GM18508 (cell line): Measurements from ENCODE around the gene SNRPA1.

ENCODE experiments used
- ATAC-seq: cut with Tn5 transposase; IDR thresholded peaks from one replicate; pipeline ENCODE4 v1.9.1; 2021; ENCODE audit warnings: moderate number of reproducible peaks; ENCODE audit not compliant: insufficient read depth, unreplicated experiment

Gene SNRPA1

DNA sequence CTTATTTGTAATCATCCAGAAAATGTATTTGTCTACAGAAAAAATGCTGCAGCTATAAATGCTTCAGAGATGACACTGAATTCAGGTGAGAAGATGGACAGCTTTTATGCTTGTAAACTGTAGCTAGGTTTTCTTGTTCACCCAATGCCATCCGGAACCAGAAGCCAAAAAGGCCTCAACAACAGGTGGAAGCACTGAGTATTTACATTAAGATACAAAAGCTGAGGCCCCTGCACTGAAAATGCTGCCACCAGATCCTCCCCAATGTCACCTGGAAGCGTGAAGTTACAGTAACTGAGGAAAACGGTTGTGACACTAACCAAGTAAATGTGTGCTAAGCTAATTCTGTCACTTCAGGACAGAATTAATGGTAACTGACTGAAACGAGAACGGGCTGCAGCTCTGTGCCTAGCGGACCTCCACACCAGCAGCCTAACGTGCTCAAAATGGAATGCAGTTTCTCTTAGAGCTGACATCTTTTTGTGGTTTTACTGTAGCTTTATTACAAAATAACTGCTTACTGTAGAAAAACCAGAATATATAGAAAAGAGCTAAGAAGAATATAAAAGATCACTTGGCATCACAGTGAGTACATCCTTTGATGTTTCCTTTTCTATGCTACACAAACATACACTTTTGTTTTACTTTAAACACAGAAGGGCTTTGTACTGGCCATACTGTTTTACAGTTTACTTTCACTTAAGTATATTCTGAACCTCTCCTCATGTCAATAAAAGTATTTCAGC, 50.8 kb downstream of the SNRPA1 start:
- ATAC-seq, result no peak

DNA sequence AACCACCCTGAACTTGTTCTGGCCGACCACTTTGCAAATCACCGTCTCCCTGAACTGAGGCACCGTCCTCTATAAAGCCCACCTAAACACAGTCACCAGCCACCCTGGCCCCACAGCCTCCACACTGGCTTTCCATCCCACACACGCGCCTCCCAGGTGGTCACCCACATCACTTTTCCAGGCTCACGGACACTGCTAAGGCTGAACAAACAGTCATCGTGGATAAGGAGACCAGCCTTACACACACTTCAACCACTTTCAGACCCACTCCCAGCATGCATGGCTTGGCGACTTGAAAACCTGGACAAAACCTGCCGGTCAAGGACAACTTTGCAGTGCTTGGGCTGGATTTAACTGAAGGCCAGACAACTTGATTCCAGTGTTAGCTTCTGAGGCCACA, 51.6 kb downstream of the SNRPA1 start:
- ATAC-seq, result no peak

DNA sequence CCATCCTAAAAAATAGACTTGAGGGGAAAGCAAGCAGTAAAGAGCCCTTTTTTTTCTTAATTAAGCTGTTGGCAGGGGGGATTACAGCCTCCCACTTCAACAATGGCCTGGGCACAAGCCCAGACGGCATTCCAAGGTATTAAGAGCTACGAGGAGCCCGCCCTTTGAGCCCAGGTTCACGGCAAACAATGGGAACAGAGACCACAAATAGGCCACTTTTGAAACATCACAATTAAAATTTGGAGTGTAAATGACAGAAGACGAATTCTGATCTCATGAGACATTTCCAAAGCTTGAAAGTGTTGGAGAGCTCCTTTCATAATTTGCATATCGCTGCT, 52.1 kb downstream of the SNRPA1 start:
- no peak for ATAC-seq

DNA sequence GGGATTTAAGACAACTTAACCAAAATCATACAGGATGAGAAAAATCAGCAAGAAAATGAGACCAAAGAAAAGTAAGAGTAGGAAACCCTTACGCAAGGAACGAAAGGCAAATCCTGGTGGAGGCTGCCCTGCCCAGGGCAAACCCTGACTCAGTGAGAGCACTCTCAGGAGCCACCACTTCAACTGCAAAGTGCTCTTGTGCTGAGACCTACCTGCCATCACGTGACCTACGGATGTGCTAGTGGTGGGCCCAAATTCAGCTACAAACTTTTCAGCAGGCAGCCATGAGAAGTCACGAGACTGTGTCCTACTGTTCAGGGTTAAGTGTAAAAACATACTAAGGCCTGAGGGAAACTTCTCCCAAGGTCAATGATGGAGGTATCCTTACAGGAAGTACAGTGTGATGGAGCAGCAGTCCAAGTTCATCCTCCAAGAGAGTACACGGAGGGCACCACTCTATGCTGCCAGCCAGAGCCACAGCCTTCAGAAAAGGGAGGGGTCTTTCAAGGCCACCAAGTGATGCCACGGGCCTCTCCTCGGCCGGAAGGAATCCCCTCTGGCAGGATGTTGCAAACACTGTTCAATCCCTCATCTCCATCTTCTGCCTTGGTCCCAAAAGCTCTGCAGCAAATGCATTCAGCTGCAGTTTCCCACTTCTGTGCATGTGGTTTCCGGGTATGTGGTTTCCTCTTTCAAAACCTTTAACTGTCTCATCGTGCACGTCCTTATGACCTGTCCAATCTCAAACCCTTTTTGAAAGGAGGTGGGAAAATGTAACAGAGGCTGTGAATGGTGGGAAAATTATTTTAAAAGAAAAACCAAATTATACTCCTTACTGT, 52.7 kb downstream of the SNRPA1 start:
- ATAC-seq, result no peak

DNA sequence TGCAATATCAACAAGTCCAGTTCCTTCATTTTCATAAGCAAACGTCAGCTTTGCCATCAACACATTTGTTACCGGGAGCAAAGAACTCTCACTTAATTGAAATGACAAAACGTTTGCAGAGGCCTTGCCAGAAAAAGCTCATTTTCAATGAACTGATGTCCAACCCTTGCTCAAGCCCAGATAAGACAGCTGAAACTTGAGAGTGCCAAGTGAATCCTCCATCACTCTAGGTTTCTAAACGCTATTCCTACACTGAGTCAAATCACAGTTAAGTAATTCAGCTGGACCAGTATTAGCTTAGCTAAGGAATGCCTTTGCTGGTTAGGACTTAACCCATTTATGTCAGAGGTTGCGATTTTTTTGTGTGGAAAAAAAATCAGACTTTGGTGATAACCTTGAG, 54.7 kb downstream of the SNRPA1 start:
- ATAC-seq, result no peak

DNA sequence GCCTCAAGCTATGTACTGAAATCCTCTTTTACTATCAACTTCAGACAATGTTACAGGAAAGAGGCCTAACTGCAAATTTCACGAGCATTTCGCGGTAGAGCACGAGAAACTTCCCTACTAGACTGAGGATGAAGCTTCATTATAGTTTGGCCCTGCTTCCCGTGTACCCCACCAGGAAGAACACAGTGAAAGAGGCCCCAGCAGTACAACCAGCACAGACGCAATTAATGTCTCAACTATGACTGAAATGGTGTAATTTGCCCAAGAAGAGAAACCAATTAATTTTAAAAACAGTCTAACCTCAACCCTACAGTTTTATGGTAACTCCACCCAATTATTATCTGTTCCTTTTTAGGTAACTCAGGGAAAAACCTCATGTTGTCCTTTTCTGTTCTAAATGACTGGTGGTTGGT, 55.3 kb downstream of the SNRPA1 start:
- no peak for ATAC-seq

DNA sequence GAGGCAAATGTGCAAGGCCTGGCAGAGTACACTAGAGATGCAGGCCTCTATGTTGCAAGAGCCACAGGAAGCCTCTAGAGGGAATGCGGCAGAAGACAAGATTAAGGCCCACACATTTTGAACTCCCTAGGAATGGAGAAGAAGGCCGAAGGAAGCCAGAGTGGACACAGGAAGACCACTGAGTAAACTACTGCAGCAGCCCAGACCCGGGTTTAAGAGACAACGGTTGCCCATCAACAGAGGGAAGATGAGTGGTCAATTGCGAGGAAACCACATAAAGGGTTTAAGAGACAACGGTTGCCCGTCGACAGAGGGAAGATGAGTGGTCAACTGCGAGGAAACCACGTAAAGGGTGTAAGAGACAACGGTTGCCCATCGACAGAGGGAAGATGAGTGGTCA, 57.8 kb downstream of the SNRPA1 start:
- ATAC-seq, result no peak

DNA sequence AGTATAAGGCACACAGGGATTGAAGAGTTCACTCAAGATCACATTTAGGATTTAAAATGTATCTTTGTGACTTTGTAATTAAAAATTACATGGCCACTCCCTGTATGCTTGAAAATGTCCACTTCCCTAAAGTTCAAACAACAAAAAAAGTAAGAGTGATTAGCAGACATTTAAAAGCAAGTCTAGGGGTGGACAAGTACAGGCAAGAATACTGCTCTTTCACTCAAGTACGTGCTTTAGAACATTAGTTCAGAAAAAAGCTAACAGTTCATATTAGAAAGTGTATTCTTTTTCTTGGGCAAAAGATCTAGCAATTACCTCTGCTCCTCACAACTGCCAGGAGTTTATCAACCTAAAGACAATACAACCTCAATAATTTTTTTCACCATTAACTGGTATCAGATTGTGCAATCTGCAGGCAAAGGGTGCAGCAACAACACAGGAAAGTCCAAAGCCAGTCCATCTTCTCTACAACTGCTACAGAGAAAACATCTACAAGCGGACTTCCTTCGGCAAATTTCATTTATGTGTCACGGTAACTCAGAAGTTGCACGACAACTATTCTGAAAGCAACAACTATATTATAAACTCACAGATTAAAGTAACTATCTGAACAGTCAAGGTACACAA, 61.3 kb downstream of the SNRPA1 start:
- ATAC-seq, result no peak

DNA sequence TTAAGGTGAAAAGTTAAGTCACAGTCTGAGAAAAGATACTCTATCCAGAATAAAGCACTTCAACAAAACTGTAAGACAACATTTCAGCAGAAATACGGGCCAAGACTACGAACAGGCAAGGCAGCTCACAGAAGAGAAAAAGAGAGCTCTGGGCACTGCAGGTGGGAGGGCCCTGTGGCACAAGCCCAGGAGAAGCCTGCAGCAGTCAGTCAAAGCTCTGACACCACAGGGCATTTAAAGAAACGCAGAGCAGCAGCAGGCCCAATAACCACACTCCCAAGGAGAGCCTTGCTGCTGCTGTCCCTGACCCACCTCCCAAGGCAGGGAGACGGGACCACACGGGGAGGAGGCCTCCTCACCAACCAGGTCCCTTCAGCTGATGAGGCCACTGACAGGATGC, 62.4 kb downstream of the SNRPA1 start:
- no peak for ATAC-seq
